Psoas muscle (tissue), 8 donors: ENCODE data around the gene TRMT11. TPM values are rescaled to one million over a fixed set of nuclear protein-coding genes. Genes with fewer than 3 reads are reported as not detected.

Experiments
- ATAC-seq, 4 donors: fragments of 200-7000 bp; cut with Tn5 transposase; one replicate each; pipeline ENCODE4 v1.9.1; 2020; ENCODE audit warnings: moderate library complexity in 3 of 4, mild to moderate bottlenecking in 2 of 4
- DNase-seq, 2 donors: peaks; one replicate each; pipeline ENCODE4 v3.0.0-alpha.2; 2020
- H3K27ac ChIP-seq: fragments of 200-600 bp; one replicate; pipeline ENCODE4 v1.8.0; 2022
- H3K27me3 ChIP-seq, 3 donors: fragments of 200-600 bp in 1 of 3; one replicate each; pipeline versions ENCODE4 v1.6.1 to v1.8.0; 2013 to 2022; ENCODE audit warnings: low read length in 2 of 3, mild to moderate bottlenecking in 2 of 3, moderate library complexity in 1 of 3; ENCODE audit not compliant: insufficient read depth in 3 of 3
- H3K36me3 ChIP-seq, 2 donors: fragments of 200-600 bp in 1 of 2; one replicate each; pipeline versions ENCODE4 v1.6.1 to v1.8.0; 2013 to 2022; ENCODE audit warnings: low read depth in 1 of 2, mild to moderate bottlenecking in 1 of 2, moderate library complexity in 1 of 2; ENCODE audit not compliant: insufficient read depth in 1 of 2
- H3K4me1 ChIP-seq: fragments of 200-600 bp; one replicate; pipeline ENCODE4 v1.8.0; 2022
- H3K4me3 ChIP-seq: fragments of 200-600 bp; one replicate; pipeline ENCODE4 v1.8.0; 2022; ENCODE audit warnings: mild to moderate bottlenecking
- H3K9me3 ChIP-seq: fragments of 200-600 bp; one replicate; pipeline ENCODE4 v1.8.0; 2022
- WGBS, 3 donors: extraction: QIAGEN DNeasy Blood & Tissue Kit; methylation state at CpG; one replicate each; pipeline versions ENCODE4 v1.1.6 to v1.1.7; 2013; 5-methylcytosine and 5-hydroxymethylcytosine counted together
- intact Hi-C, 2 donors: fragments of 100-400 bp; cut with DNase I; formaldehyde crosslinking; loops; one replicate each; pipeline versions ENCODE4 v1.11.0 to v1.14.2; 2022
- polyA plus RNA-seq, 3 donors: library from polyadenylated mRNA; stranded (reverse); fragments of 200-250 nt; gene quantifications; one replicate each; pipeline ENCODE4 v1.2.3, GENCODE V29; 2013
- total RNA-seq, 4 donors: library from RNA; stranded (reverse); fragmentation: NEBNext Ultra II Directional in 2 of 4; extraction: Animal tissue kit (Norgen Biotek cat#: 25700) in 2 of 4; gene quantifications; one replicate each; pipeline versions ENCODE4 v1.2.1 to v1.2.4, GENCODE V29; 2021 to 2023
- TF ChIP-seq, protein P1 (sequence below): fragments of 200-600 bp; IDR thresholded peaks from one replicate; pipeline ENCODE4 v1.8.0; 2022; ENCODE audit warnings: antibody characterized with exemption
- donor health status: healthy with polysubstance abuse.
- donor health status: DM: no; HTN: no; CAD: no; lungs with moderate emphysema.
- donor health status: Bipolar disorder and iron deficiency.
- donor health status: healthy.
- donor health status: DM: yes; HTN: yes; CAD: no.
- donor health status: DM: no; HTN: no; CAD: no.
- donor health status: DM: no; HTN: no; CAD: no.
- donor health status: DM: yes; HTN: yes; CAD: no.

TRMT11 gene
- total and polyA plus RNA-seq, 7 donors = 4.1 to 9.3 (median 7.8) TPM

DNA sequence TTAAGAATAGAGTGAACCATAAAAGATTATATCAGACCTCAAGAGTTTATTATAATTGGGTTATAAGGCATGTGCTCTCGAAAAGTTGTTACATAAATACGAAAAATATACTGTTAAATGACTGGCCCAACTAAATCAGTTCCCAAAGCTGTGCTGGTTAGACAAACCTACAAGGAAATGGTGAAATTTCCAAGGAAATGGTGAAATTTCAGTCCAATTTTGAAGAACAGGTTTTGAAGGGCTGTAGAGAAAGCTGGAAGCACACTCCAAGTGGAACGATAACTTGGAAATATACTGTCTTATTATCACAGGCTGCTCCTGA lies 400 bp upstream of the TRMT11 start:
- H3K4me3 ChIP-seq = peak overlapping the region; percentile 76
- 6 to 10% (median 7%) methylated on average over 3 of the region's 3 CpGs for WGBS, 3 donors
- no peaks in the 10 kb centered on the region for H3K27me3 ChIP-seq
- H3K36me3 ChIP-seq = peaks cover 0 to 5% of the 10 kb centered on the region in 2 donors
- TF ChIP-seq, protein P1, sequence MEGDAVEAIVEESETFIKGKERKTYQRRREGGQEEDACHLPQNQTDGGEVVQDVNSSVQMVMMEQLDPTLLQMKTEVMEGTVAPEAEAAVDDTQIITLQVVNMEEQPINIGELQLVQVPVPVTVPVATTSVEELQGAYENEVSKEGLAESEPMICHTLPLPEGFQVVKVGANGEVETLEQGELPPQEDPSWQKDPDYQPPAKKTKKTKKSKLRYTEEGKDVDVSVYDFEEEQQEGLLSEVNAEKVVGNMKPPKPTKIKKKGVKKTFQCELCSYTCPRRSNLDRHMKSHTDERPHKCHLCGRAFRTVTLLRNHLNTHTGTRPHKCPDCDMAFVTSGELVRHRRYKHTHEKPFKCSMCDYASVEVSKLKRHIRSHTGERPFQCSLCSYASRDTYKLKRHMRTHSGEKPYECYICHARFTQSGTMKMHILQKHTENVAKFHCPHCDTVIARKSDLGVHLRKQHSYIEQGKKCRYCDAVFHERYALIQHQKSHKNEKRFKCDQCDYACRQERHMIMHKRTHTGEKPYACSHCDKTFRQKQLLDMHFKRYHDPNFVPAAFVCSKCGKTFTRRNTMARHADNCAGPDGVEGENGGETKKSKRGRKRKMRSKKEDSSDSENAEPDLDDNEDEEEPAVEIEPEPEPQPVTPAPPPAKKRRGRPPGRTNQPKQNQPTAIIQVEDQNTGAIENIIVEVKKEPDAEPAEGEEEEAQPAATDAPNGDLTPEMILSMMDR = no peak
- H3K4me1 ChIP-seq = peaks cover 5% of the 10 kb centered on the region
- intact Hi-C loops = no loop called here
- no peaks in the 10 kb centered on the region for H3K9me3 ChIP-seq
- no peak for DNase-seq
- no peak for ATAC-seq
- peak overlapping the region; percentile 82 for H3K27ac ChIP-seq

DNA sequence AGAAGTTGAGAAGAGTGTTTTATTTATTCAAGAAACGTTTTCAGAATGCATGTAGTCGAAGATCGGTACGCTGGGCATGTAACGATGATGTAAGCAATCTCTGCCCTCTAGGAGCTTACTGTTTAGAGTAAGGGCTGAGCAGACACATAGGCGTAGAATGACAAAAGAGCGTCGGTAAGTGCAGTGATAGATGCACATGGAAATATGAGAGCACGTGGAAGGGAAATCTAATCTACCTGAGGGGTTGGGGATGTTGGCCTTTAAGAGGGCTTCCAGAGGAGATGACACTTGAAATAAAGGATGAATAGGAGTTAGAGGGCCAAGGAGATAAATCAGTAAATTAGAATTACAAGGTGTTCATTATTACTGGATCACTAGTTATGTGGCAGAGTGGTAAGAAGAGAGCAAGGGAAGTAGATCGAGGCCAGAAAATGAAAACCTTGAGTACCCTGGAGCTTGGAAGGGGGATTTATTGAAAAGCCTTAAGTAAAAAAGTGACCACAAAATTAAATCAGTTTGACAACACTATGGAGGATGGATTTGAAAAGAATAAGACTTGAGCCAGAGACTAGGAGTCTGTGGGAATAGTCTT lies 782 bp downstream of the TRMT11 start:
- no peaks in the 10 kb centered on the region for H3K27me3 ChIP-seq
- peak overlapping the region; percentile 76 for H3K4me3 ChIP-seq
- peaks cover 0 to under 1% of the 10 kb centered on the region in 2 donors for H3K36me3 ChIP-seq
- H3K27ac ChIP-seq = peak overlapping the region; percentile 82
- WGBS, 3 donors = 18 to 20% (median 19%) methylated on average over 10 of the region's 10 CpGs
- peaks cover 5% of the 10 kb centered on the region for H3K4me1 ChIP-seq
- peak in 3 of 4 donors; percentile 23 to 44 (median 30) for ATAC-seq
- TF ChIP-seq, protein P1 = no peak
- DNase-seq = no peak
- intact Hi-C loops = no loop called here
- H3K9me3 ChIP-seq = no peaks in the 10 kb centered on the region

DNA sequence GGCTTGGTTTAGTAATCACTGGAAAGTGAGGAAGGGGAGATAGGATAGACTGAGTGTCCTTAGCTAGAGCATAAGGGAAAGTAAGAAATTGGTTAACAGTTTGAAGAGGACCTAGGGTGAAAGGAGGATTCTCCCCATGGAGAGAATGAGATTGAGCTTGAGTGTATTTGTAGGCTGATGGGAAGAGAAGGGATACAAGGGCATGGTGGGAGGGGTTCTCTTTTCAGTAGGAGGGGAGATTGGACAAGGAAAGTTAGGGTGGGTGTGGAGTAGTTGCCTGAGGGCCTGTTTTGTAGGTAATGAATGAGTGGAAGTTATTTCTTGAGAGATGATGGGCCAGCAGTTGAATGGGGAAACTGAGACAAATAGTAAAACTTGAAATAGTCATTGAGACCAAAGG lies 1.9 kb downstream of the TRMT11 start:
- Histone ChIP-seq H3K27me3 (no peaks in the 10 kb centered on the region), H3K36me3 (no peaks in the 10 kb centered on the region), H3K4me1 (peaks cover 5% of the 10 kb centered on the region), H3K4me3 (no peak overlapping the region), H3K9me3 (no peaks in the 10 kb centered on the region), H3K27ac (peak overlapping the region; percentile 6)
- no peak for ATAC-seq
- no peak for DNase-seq
- intact Hi-C loops = no loop called here
- TF ChIP-seq, protein P1 = no peak

DNA sequence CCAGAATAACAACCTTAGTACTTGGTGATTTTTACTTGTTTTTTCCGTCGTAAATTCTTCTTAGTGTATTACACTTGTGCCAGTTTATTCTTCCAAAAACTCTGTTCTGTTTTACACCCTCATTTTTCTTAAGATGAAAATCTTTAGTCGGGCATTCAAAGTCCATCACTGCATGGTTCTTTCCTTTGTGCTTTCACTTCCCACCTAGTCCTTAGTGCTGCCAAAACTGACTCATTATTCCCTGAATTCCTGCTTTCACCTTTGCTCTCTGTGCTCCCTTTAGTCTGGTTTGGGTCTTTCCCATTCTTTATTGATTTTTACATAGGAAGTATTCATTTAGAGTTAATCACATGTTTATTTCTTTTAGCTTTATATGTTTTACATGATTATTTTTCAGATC lies 3.3 kb downstream of the TRMT11 start:
- WGBS, 3 donors = 68 to 75% (median 73%) methylated on average over 3 of the region's 3 CpGs
- TF ChIP-seq, protein P1 = no peak
- peaks cover 5% of the 10 kb centered on the region for H3K4me1 ChIP-seq
- no peak overlapping the region for H3K4me3 ChIP-seq
- no peaks in the 10 kb centered on the region for H3K27me3 ChIP-seq
- no peaks in the 10 kb centered on the region for H3K9me3 ChIP-seq
- H3K27ac ChIP-seq = no peak overlapping the region
- H3K36me3 ChIP-seq = no peaks in the 10 kb centered on the region
- intact Hi-C loops = loop anchor here in 1 of 2 donors (10.0 kb wide), 1 partner anchor 1275 kb away; the partner anchor contains the start of gene RNF146
- DNase-seq = no peak
- ATAC-seq = no peak

DNA sequence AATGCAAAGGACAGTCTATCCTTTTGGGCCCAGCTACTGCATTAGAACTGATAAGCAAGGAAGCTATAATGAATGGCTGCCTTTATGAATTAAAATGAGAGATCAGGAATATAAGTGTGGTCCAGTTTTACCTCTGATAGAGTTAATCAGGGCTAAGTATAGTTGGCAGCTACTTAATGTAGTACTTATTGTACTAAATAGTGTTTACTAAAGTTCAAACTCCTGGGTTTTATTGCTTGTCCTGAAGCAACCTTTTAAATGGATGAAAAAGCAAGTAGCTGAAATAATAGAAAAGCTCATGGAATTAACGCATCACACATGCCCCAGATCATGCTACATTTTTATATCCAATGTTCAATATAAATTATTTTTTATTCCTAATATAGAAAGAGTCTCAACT lies 5.3 kb downstream of the TRMT11 start:
- ATAC-seq = no peak

More for the DNA sequence above, 5.3 kb downstream of the TRMT11 start:
- no peaks in the 10 kb centered on the region for H3K4me1 ChIP-seq
- no peak overlapping the region for H3K4me3 ChIP-seq
- no peaks in the 10 kb centered on the region for H3K27me3 ChIP-seq
- 89 to 96% (median 91%) methylated on average over 1 of the region's 1 CpG for WGBS, 3 donors
- TF ChIP-seq, protein P1 = no peak
- no peaks in the 10 kb centered on the region for H3K9me3 ChIP-seq
- no peaks in the 10 kb centered on the region for H3K36me3 ChIP-seq
- intact Hi-C loops = loop anchor here in 1 of 2 donors (10.0 kb wide), 1 partner anchor 1273 kb away; the partner anchor contains the start of gene RNF146
- DNase-seq = no peak
- no peak overlapping the region for H3K27ac ChIP-seq
